NCI-H2196 treated with DMSO at 0.1 percent for 48 hours (cell line): ENCODE data around the gene GTF3C1.

Experiments used
- DNase-seq: peaks from one replicate; lab custom pipeline; 2025; ENCODE audit not compliant: unreplicated experiment; lab: John Stamatoyannopoulos, UW

The GTF3C1 gene

DNA sequence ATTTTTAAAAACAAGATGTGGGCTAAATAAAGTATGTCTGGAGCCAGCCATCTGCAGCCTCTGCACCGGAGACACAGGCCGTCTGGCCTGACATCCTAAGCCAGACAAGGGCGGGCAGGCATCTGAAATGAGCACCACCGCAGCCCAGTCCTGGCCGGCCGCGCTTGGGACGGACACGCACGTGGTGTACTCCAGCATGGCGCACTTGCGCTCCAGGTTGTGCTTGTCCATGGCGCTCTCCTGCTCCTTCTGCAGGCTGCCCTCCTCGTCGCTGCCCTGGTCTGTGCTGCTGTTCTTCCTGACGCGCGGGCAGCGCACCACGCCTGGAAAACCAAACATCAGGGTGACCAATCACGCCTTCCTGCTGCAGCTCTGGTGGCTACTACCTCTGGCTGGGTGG is 60.3 kb downstream of the GTF3C1 start:
- DNase-seq: no peak

DNA sequence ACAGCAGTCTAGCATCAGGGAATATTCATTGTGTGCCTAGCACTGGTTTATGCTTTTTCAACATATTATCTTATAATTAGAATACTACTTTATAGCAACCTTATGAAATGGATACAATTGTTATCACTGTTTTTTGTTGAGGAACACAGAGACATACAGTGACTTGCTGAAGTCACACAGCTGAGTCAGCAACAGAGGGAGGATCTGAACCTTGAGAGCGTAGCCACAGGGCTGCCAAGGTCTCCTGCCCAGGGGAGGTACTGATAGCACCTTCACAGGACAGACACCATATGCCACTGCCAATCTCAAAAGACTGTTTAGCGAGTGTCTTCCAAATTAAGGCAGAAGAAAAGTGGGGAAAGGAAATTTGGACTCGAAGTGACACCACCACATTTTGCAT is 63.0 kb downstream of the GTF3C1 start:
- no peak for DNase-seq

DNA sequence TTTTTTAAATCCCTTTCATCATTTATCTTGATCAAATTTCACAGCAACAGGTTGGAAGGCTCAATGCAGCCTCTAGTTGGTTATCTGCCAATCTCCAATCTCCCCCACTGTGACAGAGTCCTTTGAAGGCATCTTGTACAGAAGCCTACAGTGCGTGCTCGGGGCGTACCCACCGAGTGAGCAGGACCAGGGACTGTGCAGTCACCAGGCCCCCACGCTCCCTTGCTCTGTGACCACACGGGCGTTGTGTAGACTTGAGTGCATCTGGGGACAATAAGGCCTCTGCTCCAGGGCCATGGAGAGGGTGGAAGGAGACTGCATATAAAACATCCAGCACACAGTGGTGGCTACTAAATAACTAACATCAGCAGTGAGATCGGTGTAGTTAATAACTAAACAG is 63.4 kb downstream of the GTF3C1 start:
- no peak for DNase-seq

DNA sequence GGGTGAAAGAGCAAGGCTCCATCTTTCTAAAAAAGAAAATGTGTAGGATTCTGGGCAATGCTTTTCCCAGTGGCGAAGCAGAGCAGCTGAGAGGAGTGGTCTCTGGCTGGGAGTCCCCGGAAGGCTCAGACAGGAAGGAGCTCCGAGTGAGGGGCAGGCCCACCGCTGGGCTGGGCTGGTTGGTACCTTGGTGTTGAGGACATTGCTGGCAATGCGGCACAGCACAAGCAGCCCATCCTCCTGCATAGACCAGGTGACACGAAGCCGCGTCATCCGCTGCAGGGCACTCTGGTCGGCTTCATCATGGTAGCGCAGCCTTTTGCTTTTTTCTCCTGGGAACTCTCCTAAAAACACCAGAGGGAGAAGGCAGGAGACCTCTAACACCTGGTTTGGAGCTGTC is 63.9 kb downstream of the GTF3C1 start:
- no peak for DNase-seq

DNA sequence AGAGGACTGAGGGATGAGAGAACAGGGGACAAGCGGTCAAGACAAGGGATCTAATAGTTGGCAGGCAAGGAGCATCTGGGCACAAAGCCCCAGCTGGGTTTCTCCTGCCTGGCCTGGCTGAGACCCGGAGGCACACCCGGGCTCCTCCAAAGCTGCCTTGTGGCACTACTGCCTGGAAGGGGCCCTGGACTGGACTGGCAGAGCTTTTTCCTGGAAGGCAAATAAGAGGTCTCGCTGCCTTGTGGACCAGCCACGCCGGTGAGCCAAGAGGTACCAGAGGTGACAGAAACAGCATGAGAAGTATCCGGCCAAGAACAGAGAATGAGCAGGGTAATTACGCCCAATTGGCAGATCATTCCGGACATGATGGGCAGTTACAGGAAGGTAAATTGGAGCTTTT is 64.6 kb downstream of the GTF3C1 start:
- DNase-seq: no peak

DNA sequence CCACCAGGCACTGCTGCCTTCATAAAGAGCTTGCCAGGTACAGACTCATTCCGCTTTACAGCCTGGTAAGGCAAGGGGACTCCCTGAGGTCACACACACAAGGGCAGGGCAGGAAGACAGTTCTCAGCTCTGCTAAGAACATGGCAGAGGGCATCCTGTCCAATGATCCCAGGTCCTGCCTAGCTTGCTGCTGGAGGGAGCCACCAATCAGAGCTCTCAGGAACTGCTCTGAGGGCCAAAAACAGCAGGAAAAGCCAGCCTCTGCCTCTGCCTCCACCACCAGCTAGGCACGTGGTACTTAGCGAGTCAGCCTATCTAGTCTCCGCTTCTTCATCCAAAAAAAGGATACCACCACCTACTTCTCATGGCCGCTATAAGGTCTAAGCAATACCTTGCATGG is 66.1 kb downstream of the GTF3C1 start:
- DNase-seq: no peak

DNA sequence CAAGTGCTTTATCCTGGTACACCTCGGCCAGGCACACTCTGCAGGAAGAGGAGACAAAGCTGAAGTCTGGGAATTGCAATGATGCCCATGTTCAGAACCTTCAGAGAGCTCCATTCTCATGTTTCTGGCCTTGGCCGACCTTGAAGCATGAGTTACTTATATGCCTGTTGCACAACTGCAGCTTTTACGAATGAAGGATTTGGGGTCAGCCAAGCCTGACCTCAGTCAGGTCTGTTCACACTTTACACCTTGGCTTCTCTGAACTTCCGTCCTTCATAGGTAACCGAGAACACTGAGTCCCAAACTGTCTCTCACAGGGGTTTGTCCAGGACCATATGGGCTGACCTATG is 66.7 kb downstream of the GTF3C1 start:
- no peak for DNase-seq

DNA sequence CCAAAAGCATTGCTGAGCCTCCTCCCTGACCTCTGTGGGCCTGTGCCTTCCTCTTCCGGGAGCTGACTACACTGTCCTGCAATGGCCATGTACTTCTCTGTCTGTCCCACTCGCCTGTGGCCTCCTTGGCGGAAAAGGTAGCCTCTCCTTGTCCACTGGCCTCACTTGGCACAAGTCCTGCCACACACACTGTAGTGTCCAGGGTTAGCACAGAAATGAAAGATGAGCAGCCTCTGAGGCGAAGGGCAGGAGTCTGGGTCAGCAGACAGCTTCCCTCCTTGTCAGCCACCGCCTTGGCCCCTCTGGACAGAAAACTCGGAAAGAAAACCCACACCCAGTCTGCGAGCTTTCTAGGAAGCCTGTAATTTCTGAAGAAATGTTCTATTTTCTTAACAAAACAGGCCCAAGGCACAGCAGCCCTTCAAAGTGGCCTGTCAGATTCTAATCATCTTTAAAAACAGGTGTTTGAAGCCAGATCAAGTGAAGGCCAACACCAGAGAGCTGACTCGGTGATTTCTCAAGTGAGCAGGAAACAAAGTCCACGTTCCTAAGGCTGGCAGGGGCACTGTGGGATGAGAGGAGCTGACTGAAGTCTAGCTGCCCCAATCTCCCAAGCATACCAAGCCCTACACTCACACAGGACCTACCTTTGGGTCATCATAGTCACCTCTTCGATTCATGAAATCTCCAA is 67.2 kb downstream of the GTF3C1 start:
- no peak for DNase-seq

DNA sequence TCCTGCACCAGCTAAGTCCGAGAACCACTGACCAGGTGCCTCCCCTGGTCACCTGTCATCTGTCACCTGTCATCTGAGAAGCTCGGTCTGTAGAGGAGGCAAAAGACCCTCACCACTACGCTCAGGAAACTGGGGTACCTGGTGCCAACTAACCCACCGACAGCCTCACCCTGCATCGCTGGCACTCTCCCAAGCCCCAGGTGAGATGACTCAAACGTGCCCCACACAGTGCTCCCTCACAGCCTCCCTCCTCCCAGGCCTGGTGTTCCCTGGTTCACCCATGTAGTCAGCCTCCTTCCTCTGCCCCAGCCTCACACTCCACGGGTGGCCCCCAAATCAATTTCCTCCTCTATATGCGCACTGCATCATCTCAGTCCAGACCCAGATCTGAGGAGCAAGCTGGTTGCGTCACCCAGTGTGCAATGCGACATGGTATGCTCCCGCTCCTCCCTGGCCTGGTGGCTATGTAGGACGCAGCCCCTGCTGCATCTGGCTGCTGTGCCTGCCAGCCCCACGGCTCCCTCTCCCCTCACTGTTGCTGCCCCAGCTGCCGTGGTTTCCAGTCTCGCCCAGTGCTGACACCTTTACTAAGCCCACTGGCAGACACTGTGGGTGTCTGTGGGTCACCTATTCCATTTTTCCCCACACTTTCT is 68.3 kb downstream of the GTF3C1 start:
- no peak for DNase-seq

DNA sequence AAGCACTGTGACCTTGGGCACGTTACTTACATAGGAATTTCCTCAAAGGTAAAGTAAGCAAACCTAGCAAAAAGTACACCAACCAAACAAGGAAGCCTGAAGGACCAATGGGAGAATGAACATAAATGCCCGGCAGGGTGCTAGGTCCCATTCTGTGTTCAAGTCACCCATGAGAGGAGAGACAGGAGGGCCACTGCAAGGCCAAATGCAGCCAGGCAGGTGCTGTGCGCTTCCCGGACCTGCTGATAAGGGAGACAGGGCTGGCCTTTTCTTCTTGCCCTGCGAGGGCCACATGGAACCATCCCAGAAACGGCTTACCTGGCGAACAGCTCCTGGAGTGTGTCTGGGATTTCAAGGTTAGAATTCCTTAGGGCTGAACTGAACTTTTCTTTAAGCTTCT is 69.0 kb downstream of the GTF3C1 start:
- no peak for DNase-seq

DNA sequence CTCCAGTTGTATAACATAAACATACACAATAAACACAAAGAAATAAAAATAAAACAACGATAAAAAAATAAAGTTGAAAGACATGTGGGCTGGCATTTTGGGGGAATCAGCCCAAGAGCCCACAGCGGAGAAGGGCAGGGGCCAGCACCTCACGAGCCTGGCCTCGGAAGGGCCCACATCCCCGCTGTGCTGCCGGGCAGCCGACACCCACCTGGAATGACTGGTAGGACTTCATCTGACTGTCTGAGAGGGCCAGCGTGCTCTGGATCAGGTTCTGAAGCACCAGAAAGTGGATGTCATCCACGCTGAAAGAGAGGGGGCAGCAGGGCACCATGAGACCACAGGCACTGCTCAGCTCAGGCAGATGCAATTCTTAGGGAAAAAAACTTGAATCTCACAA is 73.5 kb downstream of the GTF3C1 start:
- DNase-seq: no peak

DNA sequence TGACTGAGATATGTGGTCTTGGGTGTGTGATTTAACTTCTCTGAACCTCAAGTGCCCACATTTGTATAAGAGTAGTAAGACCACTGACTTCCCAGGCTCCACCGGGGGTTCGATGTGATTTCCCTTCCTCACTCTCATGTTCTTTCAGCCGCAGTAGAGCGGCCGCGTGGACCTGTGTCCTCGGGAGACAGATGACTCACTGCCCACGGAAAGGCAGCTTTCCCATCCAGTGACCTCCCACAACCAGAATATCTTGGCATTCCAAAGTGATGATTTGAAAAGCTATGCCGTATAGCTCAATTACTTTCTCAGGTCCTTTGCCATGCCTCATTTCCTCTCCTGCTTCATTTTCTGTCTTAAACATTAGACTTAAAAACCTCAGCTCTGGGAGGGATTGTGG is 74.2 kb downstream of the GTF3C1 start:
- DNase-seq: no peak

DNA sequence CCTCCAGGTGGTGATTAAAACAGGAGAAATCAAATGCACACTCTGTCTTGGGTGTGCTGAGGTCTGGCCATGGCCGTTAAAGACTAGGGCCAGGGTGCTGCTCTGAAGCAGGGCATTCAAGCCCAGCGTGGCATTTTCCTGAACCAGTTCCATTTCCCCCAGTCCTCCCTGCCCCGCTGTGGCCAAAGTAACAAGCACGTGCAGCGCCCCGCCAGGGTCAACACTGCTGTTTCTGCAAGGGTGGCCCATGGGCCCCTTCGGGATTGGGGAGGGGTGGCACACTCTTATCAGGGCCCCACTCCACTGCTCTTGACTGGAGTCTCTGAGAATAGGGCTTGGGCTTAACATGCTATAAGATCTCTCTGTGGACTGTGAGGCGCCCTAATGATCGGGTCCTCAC is 74.8 kb downstream of the GTF3C1 start:
- DNase-seq: no peak

DNA sequence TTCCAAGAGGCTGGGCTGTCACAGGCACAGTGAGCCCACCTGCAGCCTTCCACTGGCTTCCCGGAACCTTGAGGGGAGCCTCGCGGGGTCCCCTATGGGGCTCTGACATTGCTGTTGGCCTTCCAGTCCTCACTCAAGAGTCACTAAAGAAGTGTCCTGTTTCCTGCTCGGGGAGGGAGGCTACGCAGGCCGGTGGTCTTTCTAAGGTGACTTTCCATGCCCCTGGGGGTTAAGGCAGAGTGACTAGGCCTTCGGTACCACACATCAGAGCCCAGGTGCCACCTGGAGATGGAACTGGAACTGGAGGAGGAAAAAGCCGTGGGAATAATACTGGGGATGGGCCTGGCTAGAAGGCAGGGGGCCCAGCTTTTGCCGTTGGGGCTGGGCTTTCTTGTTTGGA is 75.7 kb downstream of the GTF3C1 start:
- no peak for DNase-seq

DNA sequence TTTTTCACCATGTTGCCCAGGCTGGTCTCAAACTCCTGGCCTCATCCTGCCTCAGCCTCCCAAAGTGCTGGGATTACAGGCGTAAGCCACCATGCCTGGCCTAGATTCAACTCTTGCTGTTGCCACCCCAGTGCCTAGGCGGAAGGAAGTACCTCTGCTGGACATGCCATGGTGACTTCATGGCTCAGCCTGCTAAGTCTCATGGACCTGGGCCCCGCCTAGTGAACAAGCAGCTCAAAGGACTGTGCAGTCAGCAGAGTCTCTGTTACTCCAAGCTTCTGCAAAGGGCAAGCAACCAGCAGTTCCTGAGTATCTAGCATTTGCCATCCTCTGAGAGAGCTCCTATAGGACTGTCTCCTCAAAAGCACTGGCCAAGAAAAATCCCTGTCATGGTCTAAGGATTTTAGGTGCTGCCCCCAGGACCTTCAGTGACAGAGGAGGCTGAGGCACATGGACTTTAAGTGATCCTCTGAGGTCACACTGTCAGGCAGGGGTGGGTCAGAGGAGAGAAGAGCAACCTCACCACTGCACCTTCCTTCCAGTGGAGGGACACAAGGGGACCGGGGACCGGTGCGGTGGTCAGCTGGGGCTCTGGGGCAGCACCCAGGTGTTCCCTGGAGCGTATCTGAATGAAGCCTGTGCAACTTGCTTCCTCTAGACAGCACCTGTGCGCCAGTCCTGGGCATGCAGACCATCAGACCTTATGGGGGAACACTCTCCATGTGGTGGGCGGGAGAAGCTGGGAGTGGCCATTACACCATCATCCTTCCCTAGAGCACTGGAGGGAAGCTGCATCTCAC is 76.4 kb downstream of the GTF3C1 start:
- DNase-seq: no peak

DNA sequence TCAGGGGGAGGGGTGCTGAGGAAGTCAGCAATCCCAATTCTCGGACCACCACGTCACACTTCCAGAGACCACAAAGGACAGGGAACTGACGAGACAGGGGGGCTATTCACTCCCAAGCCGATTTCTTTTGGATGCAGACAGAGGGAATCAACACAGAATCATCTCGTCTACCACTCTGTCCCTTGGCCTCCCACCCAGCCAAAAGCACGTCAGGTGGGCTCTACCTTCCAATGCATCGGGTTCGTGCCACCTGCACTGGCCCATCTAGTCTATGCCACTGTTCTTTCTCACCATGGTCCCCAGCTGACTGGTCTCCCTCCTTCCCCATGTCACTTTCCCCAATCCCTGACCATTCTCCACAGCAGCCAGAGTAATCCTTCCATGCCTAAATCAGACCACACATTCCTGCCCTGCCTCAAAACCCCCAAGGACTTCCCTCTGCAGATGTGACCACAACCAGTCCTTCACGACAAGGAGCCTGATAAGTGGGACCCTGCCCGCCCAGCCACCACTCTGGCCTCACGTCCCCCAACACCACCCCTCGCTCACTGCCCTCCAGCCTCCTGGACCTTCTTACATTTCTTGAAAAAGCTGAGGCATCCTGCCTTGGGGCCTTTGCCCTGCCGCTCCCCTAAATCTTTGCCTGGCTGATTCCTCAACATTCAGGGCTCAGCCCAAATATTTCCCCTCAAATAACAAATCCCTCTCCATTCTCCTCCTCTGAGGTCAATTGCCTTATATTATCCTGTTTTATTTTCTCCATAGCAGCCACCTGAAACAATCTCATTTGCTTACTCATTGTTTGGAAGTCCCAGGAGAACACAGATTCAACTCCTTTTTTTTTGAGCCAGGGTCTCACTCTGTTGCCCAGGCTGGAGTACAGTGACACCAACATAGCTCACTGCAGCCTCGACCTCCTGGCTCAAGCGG is 77.4 kb downstream of the GTF3C1 start:
- no peak for DNase-seq

DNA sequence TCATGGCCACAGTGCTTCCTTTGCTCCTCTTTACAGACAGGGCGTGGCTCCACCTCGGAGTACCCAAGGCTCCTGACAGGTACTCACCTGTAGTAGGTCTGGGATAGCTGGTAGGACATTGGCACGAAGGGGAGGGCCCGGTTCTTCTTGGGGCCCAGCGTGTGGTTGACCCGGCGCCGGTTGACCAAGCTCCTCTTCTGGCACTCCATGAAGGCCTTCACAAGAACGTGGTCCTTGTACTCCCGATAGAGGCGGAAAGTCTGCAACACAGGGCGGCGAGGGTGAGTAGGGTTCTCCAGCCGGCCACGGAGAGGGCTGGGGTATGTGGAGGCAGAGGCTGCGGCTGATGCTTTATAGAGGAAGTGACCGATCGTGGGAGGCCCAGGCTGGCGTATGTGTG is 78.1 kb downstream of the GTF3C1 start:
- no peak for DNase-seq

DNA sequence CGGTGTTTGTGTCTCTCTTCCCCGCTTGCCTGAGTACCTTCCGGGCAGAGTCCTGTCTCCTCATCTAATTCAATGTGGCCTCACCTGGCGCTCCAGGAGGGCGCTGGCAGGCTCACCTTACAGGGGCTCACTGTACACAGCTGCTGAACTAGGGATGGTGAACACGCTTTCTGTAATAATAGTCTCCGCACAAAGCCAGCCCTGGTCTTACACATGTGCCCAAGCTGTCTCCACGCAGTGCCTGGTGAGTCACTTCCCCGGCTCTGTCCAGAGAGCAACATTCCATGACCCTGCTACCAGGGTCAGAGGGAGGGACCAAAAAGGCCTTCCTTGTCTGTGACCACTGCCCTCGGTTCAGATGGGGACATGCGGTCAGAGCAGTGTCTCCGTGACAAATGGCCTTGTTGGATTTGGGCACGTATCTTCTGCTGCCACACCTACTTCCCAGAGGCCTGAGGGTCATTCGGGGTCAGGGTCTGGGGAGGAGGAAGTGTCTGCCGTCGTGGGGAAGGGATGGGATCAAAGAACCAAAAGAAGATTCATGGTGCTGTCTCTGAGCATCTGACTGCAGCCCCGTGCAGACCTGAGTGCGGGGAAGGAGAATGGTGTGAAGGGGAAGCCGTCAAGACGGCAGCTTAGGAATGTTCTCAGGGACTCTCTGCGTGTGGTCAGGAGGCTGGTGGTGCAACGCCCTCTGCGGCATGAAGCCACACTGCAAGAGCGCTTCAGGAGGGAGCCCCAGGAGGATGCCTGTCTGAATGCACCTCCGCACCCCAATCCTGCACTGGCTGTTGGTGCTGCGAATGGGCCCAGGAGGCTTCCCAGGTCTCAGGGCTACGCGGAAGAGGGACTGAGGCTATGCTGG is 78.9 kb downstream of the GTF3C1 start:
- DNase-seq: no peak

DNA sequence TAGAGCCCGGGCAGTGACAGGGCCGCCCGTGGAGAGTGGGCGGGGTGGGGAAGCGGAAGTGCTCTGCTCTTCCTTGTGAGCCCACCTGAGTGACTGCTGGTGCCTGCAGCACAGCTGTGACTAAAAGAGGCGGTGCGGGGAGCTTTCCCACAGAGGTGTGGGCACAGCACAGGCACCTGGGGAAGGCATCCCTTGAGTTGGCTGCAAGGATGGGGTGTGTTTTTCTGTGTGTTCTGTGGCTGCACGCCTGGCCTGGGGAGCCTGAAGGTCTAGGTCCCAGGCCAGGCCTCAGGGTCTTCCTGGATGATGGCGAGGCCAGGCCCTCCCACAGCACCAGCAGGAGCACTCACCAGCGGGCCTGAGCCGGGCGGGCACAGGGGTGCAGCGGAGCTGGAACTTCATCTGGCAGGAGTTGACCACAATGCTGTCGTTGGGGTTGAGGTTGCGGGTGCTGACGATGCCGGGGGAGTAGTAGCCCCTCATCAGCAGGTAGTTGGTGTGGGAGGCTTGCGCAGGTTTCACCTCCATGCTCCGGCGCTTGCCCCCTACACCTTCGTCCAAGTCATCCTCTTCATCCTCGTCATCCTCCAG is 80.7 kb downstream of the GTF3C1 start:
- DNase-seq: no peak

DNA sequence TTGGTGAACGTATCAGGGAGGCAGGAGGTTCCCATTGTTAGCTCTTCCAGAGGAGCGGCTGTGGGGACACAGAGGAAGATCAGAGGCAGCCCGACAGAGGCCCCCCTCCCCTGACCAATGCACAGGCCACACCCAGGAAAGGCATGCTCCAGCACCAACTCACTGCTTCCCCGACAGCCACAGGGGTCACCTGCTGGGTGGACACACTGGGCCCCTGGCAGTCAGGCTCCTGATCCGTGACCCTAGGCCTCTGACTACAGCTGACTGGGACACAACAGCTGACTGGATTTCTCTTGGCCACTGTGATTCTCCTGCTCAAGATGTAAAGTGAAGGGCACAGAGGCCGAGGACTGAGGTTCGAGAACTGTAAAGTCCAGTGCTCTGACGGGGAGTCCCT is 84.2 kb downstream of the GTF3C1 start:
- DNase-seq: no peak
